Panc1 (cell line): Measurements from ENCODE around the gene MS4A15. TPM values are rescaled to one million over a fixed set of nuclear protein-coding genes. Genes with fewer than 3 reads are reported as not detected.

ENCODE experiments used
- ATAC-seq: fragments of 200-7000 bp; cut with Tn5 transposase; 2 replicates; pipeline ENCODE4 v1.9.1; 2020; ENCODE audit warnings: mild to moderate bottlenecking, moderate library complexity
- BruUV-seq: library from RNA; stranded (reverse); fragments of 400-500 nt; replicated peaks from 2 replicates; lab custom pipeline; 2021; lab: Mats Ljungman, UMichigan
- CTCF ChIA-PET: fragments of 300-600 bp; sonication (Branson Sonifier 250); formaldehyde crosslinking; loops from one replicate; lab custom pipeline; 2022; ENCODE audit warnings: antibody characterized with exemption; lab: Charles Lee
- POLR2A ChIA-PET: fragments of 300-600 bp; sonication (Branson Sonifier 250); formaldehyde crosslinking; loops from one replicate; lab custom pipeline; 2022; ENCODE audit warnings: antibody characterized with exemption; lab: Charles Lee
- DNase-seq: peaks from one replicate; pipeline ENCODE4 v3.0.0-alpha.2; 2010; ENCODE audit warnings: low read depth, low spot score
- H3K27ac ChIP-seq: 2 replicates; pipeline ENCODE4 v1.5.1; 2011; ENCODE audit warnings: mild to moderate bottlenecking, low read length, inconsistent platforms
- H3K27me3 ChIP-seq: fragments of 200-500 bp; sonication (Bioruptor generic); 2 replicates; pipeline ENCODE4 v1.6.0; 2014; ENCODE audit warnings: low read length, inconsistent platforms; ENCODE audit not compliant: control insufficient read depth, insufficient read depth
- H3K36me3 ChIP-seq: fragments of 200-500 bp; sonication (Bioruptor generic); 2 replicates; pipeline ENCODE4 v1.5.1; 2014; ENCODE audit warnings: inconsistent platforms, mild to moderate bottlenecking, low read length, moderate library complexity; ENCODE audit not compliant: control insufficient read depth, insufficient read depth
- H3K4me1 ChIP-seq: 2 replicates; pipeline ENCODE4 v1.5.1; 2011; ENCODE audit warnings: inconsistent platforms, mild to moderate bottlenecking, low read length, moderate library complexity; ENCODE audit not compliant: control insufficient read depth, insufficient read depth
- H3K4me3 ChIP-seq, 2 experiments: 2 replicates each; pipeline ENCODE4 v1.5.1; 2011 to 2012; ENCODE audit warnings: low read depth in 2 of 2, low read length in 2 of 2, mild to moderate bottlenecking in 2 of 2, inconsistent platforms in 1 of 2, moderate library complexity in 1 of 2
- H3K9me3 ChIP-seq: fragments of 200-500 bp; sonication (Bioruptor generic); 2 replicates; pipeline ENCODE4 v1.5.1; 2014; ENCODE audit warnings: low read depth, mild to moderate bottlenecking, inconsistent platforms, low read length, moderate library complexity; ENCODE audit not compliant: control insufficient read depth, insufficient read depth
- CTCF ChIP-seq: fragments of 450-650 bp; IDR thresholded peaks from 2 replicates; pipeline ENCODE4 v1.5.1; 2017; ENCODE audit warnings: mild to moderate bottlenecking
- POLR2AphosphoS5 ChIP-seq: IDR thresholded peaks from 2 replicates; pipeline ENCODE4 v1.6.1; 2012; ENCODE audit warnings: mild to moderate bottlenecking, low read depth, low read length, moderate library complexity
- REST ChIP-seq, 2 experiments: IDR thresholded peaks; 2 replicates each; pipeline ENCODE4 v1.6.1; 2011 to 2012; ENCODE audit warnings: low read depth in 2 of 2, control low read depth in 1 of 2, low read length in 1 of 2, mild to moderate bottlenecking in 1 of 2, moderate library complexity in 1 of 2; ENCODE audit not compliant: insufficient read depth in 1 of 2
- SIN3A ChIP-seq: IDR thresholded peaks from 2 replicates; pipeline ENCODE4 v1.6.1; 2012; ENCODE audit warnings: low read depth, mild to moderate bottlenecking, low read length, moderate library complexity, borderline replicate concordance; ENCODE audit not compliant: insufficient read depth
- TCF7L2 ChIP-seq: IDR thresholded peaks from 2 replicates; pipeline ENCODE4 v1.6.1; 2011; ENCODE audit warnings: mild to moderate bottlenecking, low read depth, low read length, inconsistent platforms
- in situ Hi-C: cut with HindIII; loops from 2 replicates; pipeline ENCODE4 v1.10.0; 2016; ENCODE audit warnings: low sequenced_read_pairs, low pct_unique_long_range_greater_than_20kb
- intact Hi-C: fragments of 100-400 bp; cut with micrococcal nuclease; formaldehyde crosslinking; loops from one replicate; pipeline ENCODE4 v1.10.0; 2022; ENCODE audit not compliant: unreplicated experiment
- total RNA-seq: library from RNA; stranded (reverse); gene quantifications from one replicate; pipeline ENCODE4 v1.2.1, GENCODE V29; 2021; ENCODE audit not compliant: unreplicated experiment

The MS4A15 gene
- total RNA-seq, 1 experiment from 2014 or later, result not detected

DNA sequence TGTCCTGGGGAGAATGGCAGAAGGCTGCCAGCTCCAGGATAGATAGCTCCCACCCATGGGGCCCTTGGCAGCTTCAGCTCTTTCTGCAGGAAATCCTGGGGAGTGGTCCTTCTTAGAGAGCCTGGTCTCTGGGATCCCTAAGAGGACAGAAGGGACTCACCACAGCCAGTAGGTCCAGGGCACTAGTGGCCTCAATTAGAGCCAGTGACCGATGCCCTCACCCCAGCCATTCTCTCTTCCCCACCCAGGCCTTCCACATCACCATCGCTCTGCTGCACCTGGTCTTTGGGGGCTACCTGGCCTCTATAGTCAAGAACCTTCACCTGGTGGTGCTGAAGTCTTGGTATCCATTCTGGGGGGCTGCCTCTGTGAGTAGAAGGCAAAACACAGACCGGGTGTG, 34.1 kb downstream of the MS4A15 start:
- H3K27ac ChIP-seq, result no peak overlapping the region
- DNase-seq (no peak), ATAC-seq (no peak)
- no peaks in the 10 kb centered on the region for H3K36me3 ChIP-seq
- CTCF ChIA-PET, result no interaction called here
- TF ChIP-seq SIN3A, result no peak
- no peak for TF ChIP-seq REST (IDR thresholded peaks at IDR 0.05; ENCODE audit: insufficient read depth in 1 of 2, low read depth in 2 of 2, low read length in 1 of 2)
- no peak for TF ChIP-seq TCF7L2
- no peak for TF ChIP-seq CTCF
- TF ChIP-seq POLR2AphosphoS5, result no peak
- H3K9me3 ChIP-seq, result no peaks in the 10 kb centered on the region
- no peaks in the 10 kb centered on the region for H3K4me1 ChIP-seq
- no TSS peak for BruUV-seq
- in situ Hi-C loops, result no loop called here
- H3K27me3 ChIP-seq, result no peaks in the 10 kb centered on the region
- intact Hi-C loops, result no loop called here
- POLR2A ChIA-PET, result no interaction called here
- no peak overlapping the region for H3K4me3 ChIP-seq

GRCh38 chr11:60791153-60791933, 34.7 kb downstream of the MS4A15 start:
- no TSS peak for BruUV-seq
- in situ Hi-C loops (no loop called here), intact Hi-C loops (no loop called here)
- Histone ChIP-seq H3K27me3 (no peaks in the 10 kb centered on the region), H3K4me1 (no peaks in the 10 kb centered on the region), H3K4me3 (no peak overlapping the region), H3K27ac (no peak overlapping the region), H3K36me3 (no peaks in the 10 kb centered on the region), H3K9me3 (no peaks in the 10 kb centered on the region)
- no peak for ATAC-seq
- ChIA-PET CTCF (no interaction called here), POLR2A (no interaction called here)
- TF ChIP-seq POLR2AphosphoS5, result no peak
- no peak for TF ChIP-seq CTCF
- no peak for TF ChIP-seq SIN3A
- no peak for TF ChIP-seq REST (IDR thresholded peaks at IDR 0.05; ENCODE audit: insufficient read depth in 1 of 2, low read depth in 2 of 2, low read length in 1 of 2)
- no peak for TF ChIP-seq TCF7L2
- no peak for DNase-seq
